GM18858 (cell line): ENCODE data around the gene NRIP3.
"Not testable (repeated sequence)": the region's sequence is repeated elsewhere in the genome, so short reads cannot be mapped to it uniquely, and the experiment has no call there.

Experiments used
- ATAC-seq: cut with Tn5 transposase; IDR thresholded peaks from one replicate; pipeline ENCODE4 v1.9.1; 2021; ENCODE audit not compliant: unreplicated experiment

NRIP3 gene

DNA sequence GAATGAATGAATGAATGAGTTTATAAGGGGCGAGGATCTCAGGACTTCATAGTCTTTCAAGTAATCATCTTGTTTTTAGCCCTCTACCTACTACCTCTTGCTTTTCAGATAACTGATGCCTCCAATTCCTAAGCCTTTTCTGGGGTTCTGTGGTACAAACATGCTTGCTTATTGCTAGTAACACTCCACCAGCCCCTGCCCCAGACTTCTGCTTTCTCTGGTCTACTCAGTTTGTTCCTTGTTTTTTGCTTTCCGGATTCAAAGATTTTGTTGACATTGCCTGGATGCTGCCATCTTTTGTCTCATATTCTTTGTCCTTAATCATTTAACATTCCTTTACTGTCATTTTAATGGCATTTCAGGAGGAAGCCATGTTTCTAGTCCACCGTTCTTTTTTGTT, 30.7 kb downstream of the NRIP3 start:
- ATAC-seq: no peak

DNA sequence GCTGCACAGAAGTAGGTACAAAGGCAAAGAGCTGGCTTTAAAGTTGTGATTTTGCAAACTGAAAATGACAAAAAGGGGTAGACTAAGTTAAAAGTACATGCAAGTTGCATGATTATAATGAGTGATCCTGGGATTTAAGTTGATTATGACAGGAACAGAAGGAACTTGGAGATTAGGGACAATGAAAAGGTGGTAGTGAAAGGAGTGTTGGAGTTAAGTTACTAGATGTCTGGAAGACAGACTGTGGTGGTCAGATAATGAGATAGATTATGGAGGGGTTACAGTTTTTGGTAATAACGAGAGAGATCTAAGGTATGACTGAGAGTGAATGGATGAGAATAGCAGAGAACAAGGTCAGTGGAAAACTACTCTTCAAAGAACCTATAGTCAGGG, 31.9 kb downstream of the NRIP3 start:
- no peak for ATAC-seq

DNA sequence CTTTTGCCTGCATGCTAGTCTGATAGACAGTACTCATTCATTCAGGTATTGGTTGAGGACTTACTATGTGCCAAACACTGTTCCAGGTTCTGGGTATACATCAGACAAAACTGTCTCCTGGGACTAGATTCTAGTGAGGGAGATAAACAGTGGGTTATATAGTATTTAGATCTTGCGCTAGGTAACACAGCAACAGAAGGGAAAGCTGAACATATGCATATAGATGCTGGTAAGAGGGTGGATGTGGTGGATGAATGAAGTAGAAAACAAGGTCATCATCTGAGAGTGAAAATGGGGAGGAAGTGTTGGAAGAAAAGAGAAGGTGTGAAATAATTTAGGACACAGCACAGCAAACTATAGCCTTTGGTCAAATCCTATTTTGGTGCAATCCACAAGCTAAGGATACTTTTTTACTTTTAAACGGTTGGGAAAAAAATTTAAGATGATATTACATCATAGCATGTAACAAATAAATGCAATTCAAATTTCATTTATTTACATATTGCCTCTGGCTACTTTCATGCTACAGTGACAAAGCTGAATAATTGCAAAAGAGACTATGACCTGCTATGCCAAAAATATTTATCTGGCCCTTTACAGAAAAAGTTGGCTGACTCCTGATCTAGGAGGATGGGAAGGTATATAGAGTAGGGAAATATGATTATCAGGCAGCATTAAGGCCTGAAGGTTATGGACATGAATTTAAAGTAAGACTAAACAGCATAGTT, 32.4 kb downstream of the NRIP3 start:
- no peak for ATAC-seq

DNA sequence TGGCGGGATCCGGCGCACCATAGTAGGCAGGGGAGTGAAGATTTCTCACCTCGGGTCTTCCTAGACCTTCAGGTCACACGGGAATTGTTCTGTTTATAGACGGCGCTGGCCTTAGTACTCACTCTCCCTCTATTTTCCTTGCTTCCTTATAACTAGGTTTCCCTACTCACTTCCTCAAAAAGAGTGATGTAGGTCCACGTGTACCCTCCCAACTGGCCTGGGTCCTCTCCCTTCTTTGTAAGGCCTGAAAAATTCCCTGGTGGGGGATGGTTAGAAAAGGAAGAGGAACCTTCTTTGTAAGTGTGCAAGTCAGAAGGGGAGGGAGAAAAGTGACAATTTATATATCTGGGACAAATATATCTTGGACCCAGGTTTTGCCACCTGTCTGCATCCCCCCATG, 36.6 kb downstream of the NRIP3 start:
- no peak for ATAC-seq

DNA sequence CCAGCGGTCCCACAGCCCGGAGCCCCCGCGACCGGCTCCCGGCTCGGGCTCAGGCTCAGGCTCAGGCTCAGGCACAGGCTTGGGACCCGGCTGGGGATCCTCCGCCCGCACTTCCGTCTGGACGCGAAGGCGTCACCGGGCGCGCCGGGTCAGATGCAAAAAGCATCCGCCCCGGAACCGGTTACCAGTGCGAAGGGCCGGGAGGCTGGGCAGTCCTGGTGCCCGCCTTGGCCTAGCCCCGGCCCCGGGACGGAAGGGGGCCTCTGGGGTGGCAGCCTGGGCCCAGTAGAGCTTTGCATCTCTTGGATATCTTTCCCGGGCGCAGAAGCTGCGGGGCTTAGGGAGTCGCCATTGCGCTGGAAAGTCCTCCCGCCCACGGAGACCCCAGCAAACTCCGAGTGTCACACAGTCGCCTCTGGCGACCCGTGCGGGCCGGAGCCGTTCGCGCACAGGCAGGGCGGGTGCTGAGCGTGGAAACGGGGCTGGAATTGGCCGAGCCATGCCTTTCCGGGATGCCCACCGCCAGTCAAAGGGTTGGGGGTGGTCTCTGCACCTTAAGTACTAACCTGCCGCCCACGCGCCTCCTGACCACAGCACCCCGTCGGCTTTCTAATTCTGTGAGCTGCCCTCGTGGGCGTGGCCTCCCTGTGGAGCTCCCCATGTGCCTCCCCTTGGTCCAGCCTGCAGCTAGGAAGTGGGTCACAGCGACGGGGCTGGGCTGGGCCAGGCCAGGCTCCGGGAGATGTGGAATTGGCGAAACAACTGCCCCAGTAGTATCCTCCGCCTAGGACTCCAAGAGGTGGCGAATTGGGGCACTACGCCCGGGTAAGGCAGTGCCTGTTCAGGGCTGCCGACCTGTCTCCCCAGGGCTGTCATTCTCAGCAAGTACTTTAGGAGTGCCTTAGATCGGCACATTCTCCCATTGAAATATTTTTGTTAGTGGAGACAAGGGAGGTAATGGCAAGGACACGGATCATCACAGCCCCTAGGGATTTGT, 39.2 kb downstream of the NRIP3 start, which contains the start of gene TMEM9B:
TSS of gene TMEM9B (minus strand) at position 119 of the 997 bp plus-strand sequence. CDS start 129 bp downstream, outside the sequence.
- peak; percentile 55 for ATAC-seq

DNA sequence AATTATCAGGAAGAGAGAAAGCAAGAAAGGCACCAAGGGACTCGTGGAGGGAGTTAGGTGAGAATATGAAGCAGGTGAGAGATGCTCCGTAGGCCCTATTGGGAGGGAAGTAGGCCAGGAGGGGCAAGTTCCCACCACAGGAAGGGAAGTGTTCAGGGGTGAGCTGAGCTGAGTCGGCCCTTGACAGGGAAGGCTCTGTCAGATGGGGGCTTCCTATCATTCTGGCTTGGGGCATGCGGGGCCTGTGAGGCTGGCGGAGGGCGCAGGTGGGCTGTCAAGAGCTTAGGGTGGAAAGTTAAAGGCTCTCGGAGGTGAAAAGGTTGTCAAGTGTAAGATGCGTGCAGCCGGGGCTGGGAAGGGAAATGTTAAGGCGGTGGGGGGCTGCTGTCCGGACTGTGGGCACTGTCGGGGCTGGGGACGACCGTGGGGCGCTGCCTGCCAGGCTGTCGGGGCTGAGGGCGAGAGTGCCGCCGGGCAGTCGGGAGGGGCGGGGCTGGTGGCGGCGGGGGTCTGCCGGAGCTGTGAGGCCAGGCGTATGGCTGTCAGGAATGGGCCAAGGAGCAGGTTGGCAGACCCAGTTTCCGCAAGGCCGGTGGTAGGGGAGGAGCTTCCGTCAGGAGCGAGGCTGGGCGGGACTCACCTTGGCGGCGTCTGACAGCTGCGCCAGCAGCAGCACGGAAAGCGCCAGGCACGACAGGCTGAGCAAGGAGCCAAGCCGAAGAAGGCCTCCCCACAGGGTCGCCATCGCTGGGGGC, 40.1 kb downstream of the NRIP3 start:
- ATAC-seq: peak; percentile 46

DNA sequence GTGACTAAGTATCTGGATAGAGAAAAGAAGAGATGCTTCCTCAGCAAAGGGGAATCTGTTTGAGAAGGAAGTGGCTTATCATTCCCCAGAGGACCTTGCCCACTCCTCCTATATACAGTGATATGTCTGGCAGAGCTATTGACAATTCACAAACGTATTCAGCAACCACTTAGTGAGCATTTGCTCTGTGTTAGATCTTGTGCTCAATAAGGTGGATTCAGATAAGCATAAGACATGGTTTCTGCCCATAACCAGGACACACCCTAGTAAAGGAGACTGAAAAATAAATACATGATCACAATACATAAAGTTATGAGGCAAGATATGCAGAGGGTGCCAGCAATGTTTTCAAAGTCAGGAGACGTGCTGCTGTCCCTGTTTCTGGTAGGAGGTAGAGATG, 41.0 kb downstream of the NRIP3 start:
- ATAC-seq: no peak

DNA sequence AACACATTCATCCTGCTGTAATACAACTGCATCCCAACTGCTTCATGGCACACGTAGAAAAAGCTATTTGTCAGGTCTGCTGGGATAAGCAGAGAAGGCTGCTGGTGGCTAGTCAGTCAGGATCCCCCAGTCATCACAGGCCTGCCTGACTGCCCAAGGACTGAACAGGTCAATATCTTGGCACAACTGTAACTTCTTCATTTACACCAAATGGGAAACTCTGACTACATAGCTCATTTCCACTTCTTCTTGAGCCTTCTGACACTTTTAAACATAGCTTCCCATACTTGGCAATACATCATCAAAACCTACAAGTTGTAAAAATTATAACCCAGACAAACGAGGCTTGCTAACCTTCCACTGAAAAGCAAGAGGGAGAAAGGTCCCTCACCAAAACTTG, 42.4 kb downstream of the NRIP3 start:
- no peak for ATAC-seq

DNA sequence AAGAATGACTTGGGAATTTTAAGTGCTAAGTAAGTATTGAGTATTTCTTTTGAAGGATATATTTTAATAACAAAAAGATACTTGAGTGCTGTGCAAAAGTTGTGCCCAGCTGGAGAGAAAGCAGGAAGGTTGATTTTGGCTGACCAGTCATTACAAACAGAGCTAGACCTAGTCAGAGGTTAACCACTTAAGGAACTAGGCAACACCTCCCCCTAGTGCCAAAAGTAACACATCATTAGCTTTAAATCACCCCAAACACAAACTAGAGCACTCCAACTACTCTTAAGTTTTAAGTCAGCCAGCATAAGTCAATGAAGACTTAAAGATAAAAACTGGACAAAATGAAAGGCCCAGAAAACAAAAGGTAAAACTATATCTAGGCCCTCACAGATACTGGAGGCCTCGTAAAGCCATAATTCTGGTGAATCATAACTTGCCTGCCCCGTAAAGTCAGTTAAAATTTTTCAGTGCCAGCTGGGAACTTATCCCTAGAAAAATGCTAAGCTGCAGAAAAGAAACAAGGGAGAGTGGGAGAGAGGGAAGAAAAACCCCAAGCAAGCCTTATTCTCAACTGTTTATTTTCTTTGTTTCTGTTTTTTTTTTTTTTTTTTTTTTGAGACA, 44.1 kb downstream of the NRIP3 start:
- peak; percentile 37 for ATAC-seq

DNA sequence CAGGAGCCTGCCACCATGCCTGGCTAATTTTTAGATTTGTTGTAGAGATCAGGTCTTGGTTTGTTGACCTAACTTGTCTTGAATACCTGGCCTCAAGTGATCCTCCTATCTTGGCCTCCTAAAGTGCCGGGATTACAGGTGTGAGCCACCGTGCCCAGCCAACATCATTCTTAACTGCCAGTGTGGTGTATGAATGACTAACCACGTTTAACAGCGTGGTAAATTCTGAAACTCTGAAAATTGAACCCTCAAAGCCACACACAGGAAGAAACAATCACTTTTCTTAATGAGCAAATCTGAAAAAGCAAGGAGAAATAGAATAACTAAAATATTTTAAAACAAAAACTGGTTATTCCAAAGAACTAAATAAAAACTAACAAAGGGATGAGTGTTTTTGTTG, 46.9 kb downstream of the NRIP3 start:
- no peak for ATAC-seq

DNA sequence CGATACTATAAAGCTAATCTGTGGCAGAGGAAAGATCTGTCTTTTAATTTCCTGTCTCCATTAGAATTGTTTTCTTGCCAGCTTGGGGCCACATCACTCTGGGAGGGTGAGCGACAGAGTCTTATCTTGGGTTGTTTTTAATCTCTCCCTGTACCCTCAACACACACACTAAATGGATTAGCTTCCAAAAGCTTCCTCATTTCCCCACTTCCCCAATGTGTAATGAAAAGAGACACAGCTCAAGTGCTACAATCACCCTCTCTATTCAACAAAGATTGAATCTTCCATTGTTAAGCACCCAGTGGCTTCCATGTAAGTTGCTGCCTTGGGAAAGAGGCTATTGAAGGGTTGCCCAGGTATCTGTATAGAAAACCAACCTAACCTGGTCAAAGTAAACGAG, 54.9 kb downstream of the NRIP3 start:
- no peak for ATAC-seq

DNA sequence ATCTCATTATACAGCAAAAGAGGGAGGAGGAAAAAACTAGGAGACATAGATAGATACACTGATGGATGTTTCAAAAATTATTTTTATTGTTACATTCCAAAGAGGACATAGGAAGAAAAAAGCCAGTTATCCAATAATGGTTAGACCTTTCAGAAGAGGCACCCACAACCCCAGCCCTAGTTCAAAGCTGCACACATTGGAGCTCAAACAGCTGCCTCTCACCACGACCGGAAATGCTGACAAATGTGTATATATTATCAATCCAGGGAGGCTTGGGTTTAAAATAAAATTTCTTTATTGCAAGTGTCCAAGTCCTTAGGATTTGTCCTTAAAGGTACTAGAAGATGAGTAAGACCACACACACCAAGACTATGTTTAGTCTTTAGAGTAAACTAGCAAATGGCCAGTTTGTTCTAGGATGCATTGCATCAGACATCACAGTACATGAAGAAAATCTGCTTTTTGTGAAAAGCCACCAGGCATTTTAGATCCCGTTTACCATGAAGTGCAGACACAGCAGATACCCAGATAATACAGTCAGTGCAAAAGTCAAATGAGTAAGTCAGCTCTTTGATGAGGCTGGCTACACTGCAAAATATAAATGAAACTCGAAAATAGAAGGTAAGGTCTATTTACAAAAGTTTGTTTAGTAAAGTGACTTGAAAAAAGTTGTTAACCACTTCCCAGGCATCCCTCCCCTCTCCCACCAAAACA, 56.4 kb downstream of the NRIP3 start:
- ATAC-seq: no peak

DNA sequence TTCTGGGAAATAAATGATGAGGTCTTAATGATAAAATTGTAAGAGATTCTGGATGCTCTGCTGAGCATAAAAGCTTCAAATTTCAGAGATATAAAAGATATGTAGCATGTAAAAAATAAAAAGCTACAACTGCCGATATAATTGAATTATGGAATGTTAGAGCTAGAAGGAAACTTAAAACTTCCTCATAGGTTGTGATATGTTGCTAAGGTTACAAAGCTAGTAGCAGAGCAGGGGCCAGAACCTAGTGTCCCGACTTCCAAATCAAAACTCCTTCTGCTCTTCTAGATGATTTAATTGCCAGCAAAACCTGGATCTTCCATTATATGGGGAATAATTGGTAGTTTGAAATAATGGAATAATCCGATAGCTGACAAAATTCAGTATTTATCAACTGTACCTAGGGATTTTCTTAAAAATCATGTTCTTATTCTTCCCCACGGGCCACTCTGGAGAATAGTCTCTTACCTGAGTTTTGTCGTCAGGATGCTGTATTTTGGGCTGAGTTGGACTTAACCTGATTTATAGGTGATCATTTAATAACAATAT, 61.2 kb downstream of the NRIP3 start, which contains the start of gene ASCL3:
TSS of gene ASCL3 (minus strand) at position 499 of the 549 bp plus-strand sequence. CDS start 4,855 bp downstream, outside the sequence.
- no peak for ATAC-seq

DNA sequence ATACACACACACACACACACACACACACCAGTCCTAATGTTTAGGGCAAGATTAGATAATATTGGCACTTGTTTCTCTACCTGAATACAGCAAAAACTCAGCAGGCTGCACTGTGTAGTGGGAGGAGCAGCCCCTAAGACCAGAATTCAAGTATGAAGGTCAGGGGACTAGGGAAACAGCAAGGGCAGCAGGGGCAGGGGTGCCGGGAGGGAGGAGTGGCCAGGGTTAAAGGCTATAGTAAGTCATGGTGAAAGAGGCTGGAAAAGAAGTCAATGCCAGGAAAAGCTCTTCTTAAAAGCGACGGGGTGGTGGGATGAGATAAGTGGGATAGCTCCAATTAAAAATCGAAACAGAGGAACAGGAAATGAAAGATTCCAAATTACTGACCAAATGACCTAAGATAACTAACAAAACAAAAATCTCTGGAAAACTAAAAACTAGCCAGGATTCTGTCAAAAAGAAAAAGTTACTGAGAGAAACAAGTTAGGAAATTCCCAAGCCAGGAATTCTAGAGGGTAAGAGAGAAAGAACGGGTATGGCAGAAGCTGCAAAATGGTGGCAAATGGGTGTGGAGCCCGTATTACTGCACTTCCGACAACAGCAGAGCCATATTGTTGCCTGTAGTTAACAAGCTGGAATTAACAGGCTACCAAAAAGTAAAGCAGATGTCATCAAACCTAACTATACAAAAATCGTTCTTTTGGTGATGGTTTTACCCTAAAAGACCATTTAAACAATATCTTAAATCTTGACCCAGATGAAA, 62.3 kb downstream of the NRIP3 start:
- no peak for ATAC-seq

DNA sequence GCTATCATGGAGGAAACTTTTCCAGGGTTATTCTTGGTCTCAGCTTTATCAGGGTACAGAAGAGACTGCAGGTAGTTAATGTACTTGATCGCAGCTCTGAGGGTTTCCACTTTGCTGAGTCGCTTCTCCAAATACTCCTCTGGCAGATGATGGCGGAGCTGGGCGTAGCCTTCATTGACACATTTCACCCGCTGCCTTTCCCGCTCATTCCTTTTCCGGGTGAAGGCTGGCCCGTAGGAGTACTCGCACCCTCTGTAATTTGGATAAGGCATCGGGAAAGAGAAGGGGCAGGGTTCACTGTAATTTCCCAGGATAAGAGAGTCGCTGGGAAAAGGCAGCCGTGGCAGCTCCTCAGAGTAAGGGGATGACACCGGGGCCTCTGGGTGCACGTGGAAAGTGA, 66.1 kb downstream of the NRIP3 start:
- no peak for ATAC-seq

DNA sequence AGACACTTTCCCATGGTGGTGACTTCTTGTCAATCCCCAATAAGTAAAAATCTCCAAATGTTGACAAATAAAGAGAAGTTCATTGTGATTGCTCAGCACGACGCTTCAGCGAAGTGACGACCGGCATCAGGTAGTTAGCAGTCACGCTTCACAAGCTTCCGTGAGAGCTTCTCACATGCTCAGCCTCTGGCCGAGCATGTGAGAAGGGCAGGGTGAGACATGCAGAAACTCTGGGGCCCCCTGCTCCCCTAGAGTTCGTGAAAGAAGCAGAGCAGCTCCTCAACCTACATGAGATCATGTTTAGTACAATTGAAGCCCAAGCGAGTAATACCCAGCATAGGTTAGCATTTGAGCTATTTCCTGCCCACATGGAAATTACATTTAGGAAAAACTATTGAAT, 66.6 kb downstream of the NRIP3 start:
- ATAC-seq: no peak

DNA sequence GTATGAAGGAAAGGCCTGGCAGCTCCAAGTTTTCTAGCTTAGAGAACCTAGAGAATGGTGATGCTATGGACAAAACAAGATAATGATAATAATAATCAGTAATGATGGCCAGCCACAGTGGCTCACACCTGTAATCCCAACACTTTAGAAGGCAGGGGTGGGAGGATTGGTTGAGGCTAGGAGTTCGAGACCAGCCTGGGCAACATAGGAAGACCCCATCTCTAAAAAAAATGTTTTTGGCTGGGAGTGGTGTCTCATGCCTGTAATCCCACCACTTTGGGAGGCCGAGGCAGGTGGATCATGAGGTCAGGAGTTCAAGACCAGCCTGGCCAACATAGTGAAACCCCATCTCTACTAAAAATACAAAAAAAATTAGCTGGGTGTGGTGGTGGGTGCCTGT, 68.0 kb downstream of the NRIP3 start:
- not testable (repeated sequence) for ATAC-seq

DNA sequence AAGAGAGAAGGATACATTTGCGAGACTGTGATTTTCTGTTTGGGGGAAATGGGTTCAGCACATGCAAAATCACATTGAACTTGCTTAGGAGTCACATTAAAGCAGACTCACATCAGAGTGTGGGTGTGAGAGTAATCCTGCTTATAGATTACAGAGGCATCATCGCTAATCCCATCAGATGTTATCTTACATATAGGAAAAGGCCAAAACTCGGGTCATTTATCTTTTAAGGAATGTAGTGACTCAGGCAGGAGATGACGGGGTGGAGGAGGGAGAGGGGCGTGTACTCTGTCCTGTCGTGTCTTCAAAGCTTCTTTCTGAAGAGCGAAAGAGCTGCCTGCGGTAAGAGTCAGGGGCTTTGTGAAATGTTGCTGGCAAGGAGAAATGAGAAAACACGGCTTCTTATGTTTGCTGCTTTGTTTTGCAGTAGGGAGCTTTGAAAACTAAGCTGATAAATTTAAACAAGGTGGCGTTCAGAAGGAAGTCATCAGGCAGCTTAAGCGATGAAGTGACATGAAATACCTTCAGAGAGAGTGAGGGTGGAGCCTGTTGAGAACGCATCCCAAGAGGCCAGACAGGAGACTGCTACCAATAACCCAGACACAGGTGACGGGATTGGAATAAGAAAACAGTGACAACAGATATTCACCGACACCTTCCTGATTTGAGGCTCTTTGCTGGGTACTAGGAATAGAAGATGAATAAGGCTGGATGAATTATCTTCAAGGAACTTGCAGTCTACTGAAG, 68.9 kb downstream of the NRIP3 start:
- ATAC-seq: no peak
